HCT116 (cell line): ENCODE data around the gene SLC5A10.
"Not testable (repeated sequence)": the region's sequence is repeated elsewhere in the genome, so short reads cannot be mapped to it uniquely, and the experiment has no call there.

Source experiments
- CBX3 ChIP-seq: IDR thresholded peaks from 2 replicates; pipeline ENCODE4 v1.6.1; 2012; ENCODE audit warnings: low read depth
- CTCF ChIP-seq, 3 experiments: fragments of 200-600 bp in 1 of 3; sonication (generic) in 1 of 3; IDR thresholded peaks in 2 of 3; conservative IDR thresholded peaks in 1 of 3; 2 replicates each; pipeline ENCODE4 v1.5.1; 2012 to 2017; ENCODE audit warnings: low read depth in 2 of 3, low read length in 2 of 3, antibody characterized with exemption in 1 of 3, borderline replicate concordance in 1 of 3, control low read depth in 1 of 3, mild to moderate bottlenecking in 1 of 3, mixed read lengths in 1 of 3, mixed run types in 1 of 3, moderate library complexity in 1 of 3; ENCODE audit not compliant: insufficient read depth in 1 of 3
- EGR1 ChIP-seq: IDR thresholded peaks from 2 replicates; pipeline ENCODE4 v1.6.1; 2012; ENCODE audit warnings: low read depth
- EZH2phosphoT487 ChIP-seq: fragments of 200-600 bp; IDR thresholded peaks from 2 replicates; pipeline ENCODE4 v1.6.1; 2018; ENCODE audit warnings: antibody characterized with exemption, borderline replicate concordance
- POLR2A ChIP-seq: IDR thresholded peaks from 2 replicates; pipeline ENCODE4 v1.7.0; 2011; ENCODE audit warnings: borderline replicate concordance; ENCODE audit not compliant: insufficient read depth, insufficient read length; ENCODE audit errors: extremely low read depth
- POLR2AphosphoS5 ChIP-seq: IDR thresholded peaks from 2 replicates; pipeline ENCODE4 v1.6.1; 2011; ENCODE audit warnings: mild to moderate bottlenecking, low read depth, low read length, moderate library complexity
- SIN3A ChIP-seq: IDR thresholded peaks from 2 replicates; pipeline ENCODE4 v1.6.1; 2012; ENCODE audit warnings: low read depth
- TCF7L2 ChIP-seq: IDR thresholded peaks from 2 replicates; pipeline ENCODE4 v1.7.0; 2011; ENCODE audit warnings: borderline replicate concordance, inconsistent platforms; ENCODE audit not compliant: insufficient read depth, insufficient read length; ENCODE audit errors: extremely low read depth
- ZBTB33 ChIP-seq: IDR thresholded peaks from 2 replicates; pipeline ENCODE4 v1.6.1; 2011; ENCODE audit warnings: mild to moderate bottlenecking, low read length, moderate library complexity; ENCODE audit not compliant: insufficient replicate concordance; ENCODE audit errors: extremely low read depth

- not testable (repeated sequence) for TF ChIP-seq SIN3A; POLR2AphosphoS5; CTCF (IDR thresholded peaks at IDR 0.05 in 2 of 3, conservative IDR thresholded peaks at IDR 0.05 in 1 of 3; ENCODE audit: borderline replicate concordance in 1 of 3, insufficient read depth in 1 of 3, low read depth in 2 of 3, low read length in 2 of 3); ZBTB33; CBX3; TCF7L2; POLR2A; EGR1; EZH2phosphoT487
These were observed 76.7 kb downstream of the SLC5A10 start for GRCh38 chr17:19028671-19029070.
